GM10248 (cell line): ENCODE data around the gene ADAMTS13.

Experiments
- CTCF ChIA-PET: fragments of 300-600 bp; sonication (Branson Sonifier 250); formaldehyde crosslinking; extraction: SDS; loops from one replicate; lab custom pipeline; 2021; ENCODE audit warnings: antibody characterized with exemption; lab: Yijun Ruan, JAX
- POLR2A ChIA-PET: fragments of 350-650 bp; sonication (Branson Sonifier 250); formaldehyde crosslinking; extraction: SDS; loops from one replicate; lab custom pipeline; 2020; ENCODE audit warnings: antibody characterized with exemption; lab: Yijun Ruan, JAX
- DNase-seq: peaks from one replicate; pipeline ENCODE4 v3.0.0; 2012; ENCODE audit errors: extremely low spot score
- TF ChIP-seq, protein P1 (sequence below): IDR thresholded peaks from 2 replicates; pipeline ENCODE4 v1.5.1; 2012; ENCODE audit warnings: mild to moderate bottlenecking, low read depth; ENCODE audit errors: extremely low read depth, missing control alignments, control extremely low read depth

The ADAMTS13 gene

DNA sequence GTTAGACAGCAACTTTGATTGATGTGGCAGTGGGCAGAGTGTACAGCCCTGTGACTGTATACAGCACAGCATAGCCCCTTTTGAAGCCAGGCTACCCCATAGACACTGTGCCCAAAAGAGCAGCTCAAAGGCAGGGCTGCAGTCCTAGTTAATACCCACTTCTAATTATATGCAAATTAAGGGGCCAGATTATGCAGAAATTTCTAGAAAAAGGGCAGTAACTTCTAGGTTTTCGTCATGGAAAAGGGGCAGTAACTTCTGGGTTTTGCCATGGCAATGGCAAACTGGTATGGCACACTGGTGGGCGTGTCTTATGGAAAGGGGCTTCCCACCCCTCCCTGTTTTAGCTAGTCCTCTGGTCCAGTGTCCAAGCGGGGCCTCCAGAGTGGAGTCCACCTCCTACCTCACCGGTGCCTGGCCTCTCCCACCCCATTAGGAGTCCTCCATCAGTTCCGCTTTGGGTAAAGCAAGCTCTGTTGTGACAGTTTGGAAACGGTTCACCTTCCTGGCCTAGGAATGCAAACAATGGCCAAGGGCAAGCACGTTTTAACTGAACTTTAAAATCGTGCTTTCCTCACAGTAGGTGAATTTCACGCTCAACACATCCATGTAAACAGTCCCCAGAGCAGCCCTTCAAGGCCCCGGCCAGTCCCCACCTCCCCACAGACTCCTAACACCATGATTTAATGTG, 5.6 kb downstream of the ADAMTS13 start:
- no peak for DNase-seq
- POLR2A ChIA-PET: no interaction called here
- CTCF ChIA-PET: no interaction called here
- TF ChIP-seq, protein P1, sequence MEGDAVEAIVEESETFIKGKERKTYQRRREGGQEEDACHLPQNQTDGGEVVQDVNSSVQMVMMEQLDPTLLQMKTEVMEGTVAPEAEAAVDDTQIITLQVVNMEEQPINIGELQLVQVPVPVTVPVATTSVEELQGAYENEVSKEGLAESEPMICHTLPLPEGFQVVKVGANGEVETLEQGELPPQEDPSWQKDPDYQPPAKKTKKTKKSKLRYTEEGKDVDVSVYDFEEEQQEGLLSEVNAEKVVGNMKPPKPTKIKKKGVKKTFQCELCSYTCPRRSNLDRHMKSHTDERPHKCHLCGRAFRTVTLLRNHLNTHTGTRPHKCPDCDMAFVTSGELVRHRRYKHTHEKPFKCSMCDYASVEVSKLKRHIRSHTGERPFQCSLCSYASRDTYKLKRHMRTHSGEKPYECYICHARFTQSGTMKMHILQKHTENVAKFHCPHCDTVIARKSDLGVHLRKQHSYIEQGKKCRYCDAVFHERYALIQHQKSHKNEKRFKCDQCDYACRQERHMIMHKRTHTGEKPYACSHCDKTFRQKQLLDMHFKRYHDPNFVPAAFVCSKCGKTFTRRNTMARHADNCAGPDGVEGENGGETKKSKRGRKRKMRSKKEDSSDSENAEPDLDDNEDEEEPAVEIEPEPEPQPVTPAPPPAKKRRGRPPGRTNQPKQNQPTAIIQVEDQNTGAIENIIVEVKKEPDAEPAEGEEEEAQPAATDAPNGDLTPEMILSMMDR: no peak

DNA sequence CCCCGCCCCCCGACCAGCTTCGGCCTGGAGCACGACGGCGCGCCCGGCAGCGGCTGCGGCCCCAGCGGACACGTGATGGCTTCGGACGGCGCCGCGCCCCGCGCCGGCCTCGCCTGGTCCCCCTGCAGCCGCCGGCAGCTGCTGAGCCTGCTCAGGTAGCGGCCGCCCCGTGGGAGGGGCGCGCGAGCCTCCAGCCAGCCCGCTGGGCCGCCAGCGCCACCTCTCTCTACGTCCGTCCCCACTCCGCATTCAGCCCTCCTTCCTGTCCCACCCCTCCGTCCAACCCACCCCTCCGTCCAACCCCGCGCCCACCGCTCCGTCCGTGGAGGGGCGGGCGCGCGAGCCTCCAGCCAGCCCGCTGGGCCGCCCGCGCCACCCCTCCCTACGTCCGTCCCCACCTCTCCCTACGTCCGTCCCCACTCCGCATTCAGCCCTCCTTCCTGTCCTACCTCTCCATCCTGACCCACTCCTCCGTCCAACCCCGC, 6.5 kb downstream of the ADAMTS13 start:
- POLR2A ChIA-PET: no interaction called here
- CTCF ChIA-PET: no interaction called here
- TF ChIP-seq, protein P1: peak; percentile 14
- DNase-seq: peak; percentile 74

DNA sequence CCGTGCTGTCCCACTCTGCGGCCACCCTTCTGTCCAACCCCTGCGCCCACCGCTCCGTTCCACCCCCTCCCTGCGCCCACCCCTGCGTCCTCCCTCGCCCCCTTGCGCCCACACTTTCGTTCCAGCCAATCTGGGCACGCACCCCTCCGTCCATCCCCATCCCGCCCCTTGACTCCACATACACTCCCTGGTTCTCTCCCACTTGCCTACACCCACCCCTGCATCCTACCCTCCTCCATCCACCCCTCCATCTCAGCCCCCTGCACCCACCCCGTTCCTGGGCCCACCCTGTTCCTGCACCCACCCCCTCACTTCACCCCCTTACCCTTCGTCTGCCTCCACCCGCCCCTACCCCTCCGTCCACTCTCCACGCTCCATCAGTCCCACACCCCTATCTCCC, 7.0 kb downstream of the ADAMTS13 start:
- no peak for DNase-seq
- CTCF ChIA-PET: no interaction called here
- TF ChIP-seq, protein P1: no peak
- POLR2A ChIA-PET: no interaction called here

DNA sequence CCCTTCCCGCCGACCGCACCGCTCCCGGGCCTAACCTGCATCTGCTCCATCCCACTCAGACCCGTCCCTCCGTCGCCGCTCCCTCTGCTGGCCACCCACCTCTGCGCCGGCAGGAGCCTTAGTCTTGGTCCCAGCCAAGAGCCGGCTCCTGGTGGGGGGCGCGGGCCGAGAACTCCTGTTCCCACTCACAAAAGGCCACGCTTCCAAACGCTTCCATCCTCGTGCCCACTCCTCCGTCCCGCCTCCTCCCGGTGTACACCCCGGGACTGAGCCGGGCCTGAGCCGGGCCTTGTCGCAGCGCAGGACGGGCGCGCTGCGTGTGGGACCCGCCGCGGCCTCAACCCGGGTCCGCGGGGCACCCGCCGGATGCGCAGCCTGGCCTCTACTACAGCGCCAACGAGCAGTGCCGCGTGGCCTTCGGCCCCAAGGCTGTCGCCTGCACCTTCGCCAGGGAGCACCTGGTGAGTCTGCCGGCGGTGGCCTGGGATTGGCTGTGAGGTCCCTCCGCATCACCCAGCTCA, 7.5 kb downstream of the ADAMTS13 start:
- peak; percentile 63 for DNase-seq
- ChIA-PET CTCF (interaction anchor here (1.0 to 1.6 kb wide), 7 partner anchors 9 to 57 kb away, joined by 3 to 4 read pairs (median 3); no protein-coding TSS in a partner anchor), POLR2A (no interaction called here)
- TF ChIP-seq, protein P1: peak; percentile 48

DNA sequence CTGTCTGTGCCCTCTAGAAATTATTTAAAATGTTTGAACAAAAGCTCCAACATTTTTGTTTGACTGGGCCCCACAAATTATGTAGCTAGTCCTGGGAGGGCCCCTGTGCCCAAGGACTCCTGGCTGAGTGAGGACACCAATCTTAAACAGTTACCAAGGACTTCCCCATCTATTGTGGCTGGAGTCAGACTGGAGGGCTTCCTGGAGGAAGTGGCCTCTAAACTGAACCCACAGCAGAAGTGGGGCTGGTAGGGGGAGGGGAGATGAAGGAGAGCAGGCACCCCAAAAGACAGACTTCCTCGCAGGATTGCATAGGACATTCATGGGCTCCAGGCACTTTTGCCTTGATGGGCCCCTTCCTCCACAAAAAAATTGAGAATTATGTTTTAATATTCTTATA, 8.1 kb downstream of the ADAMTS13 start:
- ChIA-PET CTCF (interaction anchor here (1.0 to 1.6 kb wide), 7 partner anchors 10 to 56 kb away, joined by 3 to 4 read pairs (median 3); no protein-coding TSS in a partner anchor), POLR2A (no interaction called here)
- DNase-seq: no peak
- TF ChIP-seq, protein P1: no peak

DNA sequence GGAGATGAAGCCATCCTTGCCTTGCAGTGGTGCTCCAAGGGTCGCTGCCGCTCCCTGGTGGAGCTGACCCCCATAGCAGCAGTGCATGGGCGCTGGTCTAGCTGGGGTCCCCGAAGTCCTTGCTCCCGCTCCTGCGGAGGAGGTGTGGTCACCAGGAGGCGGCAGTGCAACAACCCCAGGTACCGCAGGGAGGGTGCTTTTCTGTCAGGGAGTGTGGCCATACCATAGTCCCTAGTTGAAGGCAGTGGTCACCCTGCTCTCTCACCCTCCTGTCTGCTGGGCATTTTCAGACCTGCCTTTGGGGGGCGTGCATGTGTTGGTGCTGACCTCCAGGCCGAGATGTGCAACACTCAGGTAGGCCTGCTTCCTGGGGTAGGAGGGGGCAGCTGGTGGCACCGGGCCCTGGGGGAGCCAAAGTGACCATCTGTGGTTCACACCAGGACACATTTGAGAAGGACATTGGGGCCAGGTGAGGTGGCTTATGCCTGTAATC, 11.2 kb downstream of the ADAMTS13 start:
- no peak for DNase-seq
- TF ChIP-seq, protein P1: no peak
- POLR2A ChIA-PET: no interaction called here
- CTCF ChIA-PET: interaction anchor here (0.9 to 1.2 kb wide), 2 partner anchors 10 to 21 kb away, joined by 3 read pairs; no protein-coding TSS in a partner anchor
